HCT116 (cell line): ENCODE data around the gene APOA5. TPM values are rescaled to one million over a fixed set of nuclear protein-coding genes. Genes with fewer than 3 reads are reported as not detected.

Experiments
- ATAC-seq: fragments of 200-7000 bp; cut with Tn5 transposase; 2 replicates; pipeline ENCODE4 v1.9.1; 2020; ENCODE audit warnings: mild to moderate bottlenecking, moderate library complexity
- BruUV-seq: library from RNA; stranded (reverse); fragments of 400-500 nt; replicated peaks from 2 replicates; lab custom pipeline; 2021; lab: Mats Ljungman, UMichigan
- CTCF ChIA-PET: fragments of 300-600 bp; sonication (Branson Sonifier 250); formaldehyde crosslinking; loops from one replicate; lab custom pipeline; 2021; ENCODE audit warnings: antibody characterized with exemption; lab: Charles Lee
- POLR2A ChIA-PET: fragments of 300-600, 350-600 bp; sonication (Branson Sonifier 250); formaldehyde crosslinking; loops from one replicate; lab custom pipeline; 2021; ENCODE audit warnings: antibody characterized with exemption; lab: Charles Lee
- RAD21 ChIA-PET, 2 experiments: fragments of 300-600 bp; sonication (Branson Sonifier 250); formaldehyde crosslinking; loops; one replicate each; lab custom pipeline; 2023; ENCODE audit warnings: low total read pairs in 2 of 2; ENCODE audit not compliant: uncharacterized antibody in 2 of 2, unreplicated experiment in 2 of 2, low non-redundant PET in 1 of 2; lab: Charles Lee
- DNase-seq: peaks from one replicate; pipeline ENCODE4 v3.0.0-alpha.2; 2010; ENCODE audit warnings: low read depth, low spot score
- H2AFZ ChIP-seq: fragments of 200-600 bp; shearing (Covaris generic), sonication (generic); 2 replicates; pipeline ENCODE4 v1.6.1; 2017; ENCODE audit warnings: low read depth, mixed run types, mixed read lengths, antibody characterized with exemption, low read length; ENCODE audit not compliant: poor library complexity, severe bottlenecking
- H3K27ac ChIP-seq: 2 replicates; pipeline ENCODE4 v1.5.1; 2012; ENCODE audit warnings: low read depth, low read length
- H3K27me3 ChIP-seq: fragments of 200-600 bp; sonication (generic); 2 replicates; pipeline ENCODE4 v1.6.1; 2016; ENCODE audit warnings: mixed run types, low read length, mixed read lengths; ENCODE audit not compliant: insufficient read depth
- H3K36me3 ChIP-seq, 2 experiments: fragments of 200-500 bp in 1 of 2; fragments of 200-600 bp in 1 of 2; sonication (Bioruptor generic) in 1 of 2; sonication (generic) in 1 of 2; 2 replicates each; pipeline versions ENCODE4 v1.5.1 to v1.6.1; 2014 to 2016; ENCODE audit warnings: low read length in 2 of 2, inconsistent platforms in 1 of 2, mixed read lengths in 1 of 2, mixed run types in 1 of 2; ENCODE audit not compliant: insufficient read depth in 2 of 2, control insufficient read depth in 1 of 2
- H3K4me1 ChIP-seq, 2 experiments: fragments of 200-600 bp in 1 of 2; sonication (generic) in 1 of 2; 2 replicates each; pipeline versions ENCODE4 v1.5.1 to v1.6.1; 2012 to 2017; ENCODE audit warnings: low read length in 2 of 2, inconsistent platforms in 1 of 2, mild to moderate bottlenecking in 1 of 2, mixed read lengths in 1 of 2, mixed run types in 1 of 2, moderate library complexity in 1 of 2; ENCODE audit not compliant: insufficient read depth in 2 of 2, control insufficient read depth in 1 of 2
- H3K4me2 ChIP-seq: fragments of 200-600 bp; sonication (generic); 2 replicates; pipeline ENCODE4 v1.6.1; 2017; ENCODE audit warnings: mixed run types, low read length, mixed read lengths
- H3K4me3 ChIP-seq, 2 experiments: fragments of 200-600 bp in 1 of 2; sonication (generic) in 1 of 2; replicated peaks in 1 of 2; 2 replicates each; pipeline ENCODE4 v1.5.1; 2011 to 2016; ENCODE audit warnings: low read length in 2 of 2, control low read depth in 1 of 2, low read depth in 1 of 2, mild to moderate bottlenecking in 1 of 2, mixed read lengths in 1 of 2, mixed run types in 1 of 2
- H3K79me2 ChIP-seq: fragments of 200-600 bp; sonication (generic); 2 replicates; pipeline ENCODE4 v1.6.1; 2017; ENCODE audit warnings: mild to moderate bottlenecking, mixed run types, low read length, moderate library complexity, mixed read lengths; ENCODE audit not compliant: insufficient read depth
- H3K9ac ChIP-seq: fragments of 200-600 bp; sonication (generic); 2 replicates; pipeline ENCODE4 v1.6.1; 2016; ENCODE audit warnings: low read length, mixed read lengths
- H3K9me2 ChIP-seq: fragments of 200-600 bp; sonication (generic), shearing (Covaris generic); 2 replicates; pipeline ENCODE4 v1.6.1; 2017; ENCODE audit warnings: mixed run types, mild to moderate bottlenecking, moderate library complexity; ENCODE audit not compliant: insufficient read depth
- H3K9me3 ChIP-seq, 2 experiments: fragments of 200-500 bp in 1 of 2; fragments of 200-600 bp in 1 of 2; sonication (Bioruptor generic) in 1 of 2; sonication (generic) in 1 of 2; 2 replicates each; pipeline ENCODE4 v1.6.1; 2014 to 2017; ENCODE audit warnings: low read length in 2 of 2, mixed read lengths in 2 of 2, inconsistent platforms in 1 of 2, low read depth in 1 of 2, mild to moderate bottlenecking in 1 of 2, mixed run types in 1 of 2, moderate library complexity in 1 of 2; ENCODE audit not compliant: control insufficient read depth in 1 of 2, insufficient read depth in 1 of 2
- H4K20me1 ChIP-seq: fragments of 200-600 bp; sonication (generic), shearing (Covaris generic); 2 replicates; pipeline ENCODE4 v1.6.1; 2017; ENCODE audit warnings: mixed run types, mild to moderate bottlenecking, moderate library complexity; ENCODE audit not compliant: insufficient read depth
- JUND ChIP-seq: IDR thresholded peaks from 2 replicates; pipeline ENCODE4 v1.6.1; 2012
- RAD21 ChIP-seq: IDR thresholded peaks from 2 replicates; pipeline ENCODE4 v1.6.1; 2012; ENCODE audit warnings: low read depth, mild to moderate bottlenecking
- SP1 ChIP-seq: IDR thresholded peaks from 2 replicates; pipeline ENCODE4 v1.6.1; 2012; ENCODE audit warnings: low read depth
- intact Hi-C: fragments of 100-400 bp; cut with micrococcal nuclease; formaldehyde crosslinking; loops from 2 replicates; pipeline ENCODE4 v1.10.0; 2022
- total RNA-seq: library from RNA; stranded (reverse); gene quantifications from one replicate; pipeline ENCODE4 v1.2.1, GENCODE V29; 2021; ENCODE audit not compliant: unreplicated experiment
- TF ChIP-seq, protein P1 (sequence below): IDR thresholded peaks from 2 replicates; pipeline ENCODE4 v1.6.1; 2011; ENCODE audit warnings: mild to moderate bottlenecking, low read length, moderate library complexity; ENCODE audit not compliant: insufficient replicate concordance; ENCODE audit errors: extremely low read depth

The APOA5 gene
- total RNA-seq, 1 experiment from 2014 or later = 0.12 TPM

DNA sequence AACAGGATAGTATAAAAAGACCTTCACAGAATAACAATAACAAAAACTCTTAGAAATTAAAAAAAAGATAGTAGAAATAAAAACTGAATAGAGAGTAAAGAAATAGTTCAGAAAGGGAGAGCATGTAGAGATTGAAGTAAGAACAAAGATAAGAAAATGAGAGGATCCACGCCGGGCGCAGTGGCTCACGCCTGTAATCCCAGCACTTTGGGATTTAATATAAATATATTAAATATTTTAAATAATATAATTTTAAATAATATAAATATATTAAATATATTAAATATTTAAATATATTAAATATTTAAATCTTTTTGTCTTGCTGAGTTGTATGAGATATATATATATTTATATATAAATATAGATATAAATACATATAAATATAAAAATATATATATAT, 20.4 kb upstream of the APOA5 start (continued):
- TF ChIP-seq SP1 (no peak), JUND (no peak), RAD21 (no peak)

DNA sequence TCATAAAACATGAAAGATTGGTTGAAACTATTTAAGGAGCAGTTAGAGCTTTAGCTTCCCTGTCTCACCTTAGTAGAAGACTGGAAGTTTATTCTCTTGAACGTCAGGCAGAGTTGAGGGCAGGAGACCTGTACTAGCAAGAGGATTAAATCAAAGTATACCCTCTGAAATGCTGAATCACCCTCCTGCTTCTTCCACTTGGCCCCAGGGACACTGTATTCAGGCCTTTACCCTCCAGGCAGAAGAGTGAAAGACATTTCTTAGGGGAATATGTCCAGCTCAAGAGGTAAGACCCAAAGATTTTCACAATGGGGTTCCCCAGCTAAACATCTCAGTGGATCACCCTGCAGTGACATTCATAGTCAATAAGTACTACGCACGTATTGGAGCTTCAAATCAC, 19.5 kb upstream of the APOA5 start:
- CTCF ChIA-PET = no interaction called here
- ATAC-seq (no peak), DNase-seq (no peak)
- no peaks in the 10 kb centered on the region for H3K4me1 ChIP-seq
- no peaks in the 10 kb centered on the region for H3K9me2 ChIP-seq
- intact Hi-C loops = no loop called here
- RAD21 ChIA-PET = no interaction called here
- no peaks in the 10 kb centered on the region for H3K9me3 ChIP-seq
- H3K79me2 ChIP-seq = no peaks in the 10 kb centered on the region
- no peak overlapping the region for H2AFZ ChIP-seq
- H3K4me2 ChIP-seq = no peak overlapping the region
- no peaks in the 10 kb centered on the region for H3K27me3 ChIP-seq
- TF ChIP-seq, protein P1, sequence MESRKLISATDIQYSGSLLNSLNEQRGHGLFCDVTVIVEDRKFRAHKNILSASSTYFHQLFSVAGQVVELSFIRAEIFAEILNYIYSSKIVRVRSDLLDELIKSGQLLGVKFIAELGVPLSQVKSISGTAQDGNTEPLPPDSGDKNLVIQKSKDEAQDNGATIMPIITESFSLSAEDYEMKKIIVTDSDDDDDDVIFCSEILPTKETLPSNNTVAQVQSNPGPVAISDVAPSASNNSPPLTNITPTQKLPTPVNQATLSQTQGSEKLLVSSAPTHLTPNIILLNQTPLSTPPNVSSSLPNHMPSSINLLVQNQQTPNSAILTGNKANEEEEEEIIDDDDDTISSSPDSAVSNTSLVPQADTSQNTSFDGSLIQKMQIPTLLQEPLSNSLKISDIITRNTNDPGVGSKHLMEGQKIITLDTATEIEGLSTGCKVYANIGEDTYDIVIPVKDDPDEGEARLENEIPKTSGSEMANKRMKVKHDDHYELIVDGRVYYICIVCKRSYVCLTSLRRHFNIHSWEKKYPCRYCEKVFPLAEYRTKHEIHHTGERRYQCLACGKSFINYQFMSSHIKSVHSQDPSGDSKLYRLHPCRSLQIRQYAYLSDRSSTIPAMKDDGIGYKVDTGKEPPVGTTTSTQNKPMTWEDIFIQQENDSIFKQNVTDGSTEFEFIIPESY = no peak
- TF ChIP-seq RAD21 = no peak
- H3K4me3 ChIP-seq = no peak overlapping the region
- H3K9ac ChIP-seq = no peak overlapping the region
- no peak overlapping the region for H3K27ac ChIP-seq
- no TSS peak for BruUV-seq
- POLR2A ChIA-PET = no interaction called here
- H4K20me1 ChIP-seq = no peaks in the 10 kb centered on the region
- H3K36me3 ChIP-seq = no peaks in the 10 kb centered on the region
